HEK293T (cell line): ENCODE results near the gene SLC30A1.

Experiments
- BHLHE40 ChIP-seq: fragments of 450-650 bp; IDR thresholded peaks from 2 replicates; pipeline ENCODE4 v1.6.1; 2016; ENCODE audit warnings: mild to moderate bottlenecking, moderate library complexity, borderline replicate concordance
- CTBP1 ChIP-seq: fragments of 450-650 bp; IDR thresholded peaks from 2 replicates; pipeline ENCODE4 v1.6.1; 2016; ENCODE audit warnings: borderline replicate concordance
- ELF4 ChIP-seq: fragments of 450-650 bp; IDR thresholded peaks from 2 replicates; pipeline ENCODE4 v1.6.1; 2017; ENCODE audit warnings: antibody characterized with exemption
- FOXA1 ChIP-seq: fragments of 450-650 bp; IDR thresholded peaks from 2 replicates; pipeline ENCODE4 v1.6.1; 2016; ENCODE audit warnings: mild to moderate bottlenecking
- FOXK2 ChIP-seq: fragments of 450-650 bp; IDR thresholded peaks from 2 replicates; pipeline ENCODE4 v1.6.1; 2016; ENCODE audit warnings: mild to moderate bottlenecking
- HDGF ChIP-seq: fragments of 450-650 bp; IDR thresholded peaks from 2 replicates; pipeline ENCODE4 v1.6.1; 2017; ENCODE audit warnings: antibody characterized with exemption, borderline replicate concordance
- L3MBTL2 ChIP-seq: fragments of 450-650 bp; conservative IDR thresholded peaks from 2 replicates; pipeline ENCODE4 v1.6.1; 2016; ENCODE audit warnings: mild to moderate bottlenecking
- NFRKB ChIP-seq: fragments of 450-650 bp; IDR thresholded peaks from 2 replicates; pipeline ENCODE4 v1.6.1; 2016; ENCODE audit warnings: mild to moderate bottlenecking, moderate library complexity
- SP1 ChIP-seq: fragments of 450-650 bp; IDR thresholded peaks from 2 replicates; pipeline ENCODE4 v1.6.1; 2017
- TARDBP ChIP-seq: fragments of 450-650 bp; IDR thresholded peaks from 2 replicates; pipeline ENCODE4 v1.6.1; 2016
- ZNF384 ChIP-seq: fragments of 450-650 bp; IDR thresholded peaks from 2 replicates; pipeline ENCODE4 v1.6.1; 2016
- TF ChIP-seq, protein P1 (sequence below): fragments of 450-650 bp; IDR thresholded peaks from 2 replicates; pipeline ENCODE4 v1.6.1; 2016

DNA sequence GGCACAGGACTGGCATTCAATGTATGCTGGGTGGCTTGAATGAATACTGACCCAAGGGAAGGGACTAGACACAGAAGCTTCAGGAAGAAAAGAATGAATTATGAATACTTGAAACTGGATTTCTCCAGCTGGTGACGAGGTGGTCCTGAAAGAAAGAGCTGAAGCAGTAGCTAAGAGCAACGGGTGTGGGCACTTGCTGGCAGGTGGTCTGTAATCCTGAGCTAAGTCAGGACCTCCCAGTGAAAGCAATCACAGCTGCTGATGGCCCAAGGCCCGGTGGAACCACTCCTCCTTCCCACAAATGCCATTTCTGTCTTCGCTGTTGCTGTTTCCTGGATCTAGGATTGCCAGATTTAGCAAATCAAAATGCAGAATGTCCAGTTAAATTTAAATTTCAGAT, 49.5 kb upstream of the SLC30A1 start:
- TF ChIP-seq BHLHE40 (no peak), FOXK2 (no peak), SP1 (no peak), NFRKB (no peak), ELF4 (no peak), ZNF384 (no peak), FOXA1 (no peak), L3MBTL2 (no peak), CTBP1 (no peak), HDGF (no peak), TARDBP (no peak)
- TF ChIP-seq, protein P1, sequence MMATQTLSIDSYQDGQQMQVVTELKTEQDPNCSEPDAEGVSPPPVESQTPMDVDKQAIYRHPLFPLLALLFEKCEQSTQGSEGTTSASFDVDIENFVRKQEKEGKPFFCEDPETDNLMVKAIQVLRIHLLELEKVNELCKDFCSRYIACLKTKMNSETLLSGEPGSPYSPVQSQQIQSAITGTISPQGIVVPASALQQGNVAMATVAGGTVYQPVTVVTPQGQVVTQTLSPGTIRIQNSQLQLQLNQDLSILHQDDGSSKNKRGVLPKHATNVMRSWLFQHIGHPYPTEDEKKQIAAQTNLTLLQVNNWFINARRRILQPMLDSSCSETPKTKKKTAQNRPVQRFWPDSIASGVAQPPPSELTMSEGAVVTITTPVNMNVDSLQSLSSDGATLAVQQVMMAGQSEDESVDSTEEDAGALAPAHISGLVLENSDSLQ = no peak
